H9 (cell line): ENCODE results near the gene WIPI1. TPM values are rescaled to one million over a fixed set of nuclear protein-coding genes. Genes with fewer than 3 reads are reported as not detected.

Experiments
- DNase-seq: peaks from one replicate; pipeline ENCODE4 v3.0.0-alpha.2; 2017
- H2AFZ ChIP-seq: one replicate; pipeline ENCODE4 v1.6.1; 2013; ENCODE audit warnings: mild to moderate bottlenecking, low read length, control low read depth, moderate library complexity
- H2AK5ac ChIP-seq: 2 replicates; pipeline ENCODE4 v1.6.1; 2013; ENCODE audit warnings: low read length, control low read depth, mixed read lengths; ENCODE audit not compliant: insufficient read length
- H2BK120ac ChIP-seq: one replicate; pipeline ENCODE4 v1.6.1; 2013; ENCODE audit warnings: low read depth, mild to moderate bottlenecking, low read length, control low read depth, inconsistent platforms; ENCODE audit not compliant: poor library complexity, severe bottlenecking
- H2BK12ac ChIP-seq: 2 replicates; pipeline ENCODE4 v1.6.1; 2013; ENCODE audit warnings: low read length, control low read depth, mixed read lengths, low read depth; ENCODE audit not compliant: insufficient read length
- H2BK15ac ChIP-seq: 2 replicates; pipeline ENCODE4 v1.6.1; 2013; ENCODE audit warnings: low read depth, low read length, control low read depth
- H2BK20ac ChIP-seq: one replicate; pipeline ENCODE4 v1.6.1; 2013; ENCODE audit warnings: low read depth, mild to moderate bottlenecking, low read length, control low read depth, inconsistent platforms; ENCODE audit not compliant: poor library complexity, severe bottlenecking
- H2BK5ac ChIP-seq: 2 replicates; pipeline ENCODE4 v1.6.1; 2013; ENCODE audit warnings: low read length, control low read depth, mixed read lengths; ENCODE audit not compliant: insufficient read length
- H3K14ac ChIP-seq: 2 replicates; pipeline ENCODE4 v1.6.1; 2013; ENCODE audit warnings: low read length, control low read depth; ENCODE audit not compliant: insufficient read depth
- H3K18ac ChIP-seq: 2 replicates; pipeline ENCODE4 v1.6.1; 2013; ENCODE audit warnings: low read depth, mild to moderate bottlenecking, mixed read lengths, low read length, control low read depth; ENCODE audit not compliant: insufficient read length
- H3K23ac ChIP-seq: 2 replicates; pipeline ENCODE4 v1.6.1; 2013; ENCODE audit warnings: low read length, control low read depth, mixed read lengths, low read depth; ENCODE audit not compliant: insufficient read length
- H3K23me2 ChIP-seq: 2 replicates; pipeline ENCODE4 v1.6.1; 2013; ENCODE audit warnings: low read depth, mild to moderate bottlenecking, mixed read lengths, low read length, control low read depth; ENCODE audit not compliant: insufficient read length, poor library complexity, severe bottlenecking
- H3K27ac ChIP-seq: 2 replicates; pipeline ENCODE4 v1.5.1; 2013; ENCODE audit warnings: low read length, control low read depth, mixed read lengths, low read depth; ENCODE audit not compliant: insufficient read length
- H3K27me3 ChIP-seq: 2 replicates; pipeline ENCODE4 v1.6.1; 2013; ENCODE audit warnings: low read length, control low read depth, inconsistent platforms; ENCODE audit not compliant: insufficient read depth
- H3K4ac ChIP-seq: 2 replicates; pipeline ENCODE4 v1.6.1; 2013; ENCODE audit warnings: low read depth, mild to moderate bottlenecking, control low read depth, inconsistent platforms, low read length, moderate library complexity
- H3K4me1 ChIP-seq: 2 replicates; pipeline ENCODE4 v1.6.1; 2013; ENCODE audit warnings: low read length, control low read depth, inconsistent platforms; ENCODE audit not compliant: insufficient read depth
- H3K4me2 ChIP-seq: 2 replicates; pipeline ENCODE4 v1.6.1; 2013; ENCODE audit warnings: low read length, control low read depth, mixed read lengths; ENCODE audit not compliant: insufficient read length, insufficient read depth
- H3K56ac ChIP-seq: 2 replicates; pipeline ENCODE4 v1.6.1; 2013; ENCODE audit warnings: low read depth, mild to moderate bottlenecking, mixed read lengths, low read length, control low read depth; ENCODE audit not compliant: insufficient read length
- H3K79me1 ChIP-seq: 2 replicates; pipeline ENCODE4 v1.6.1; 2013; ENCODE audit warnings: low read depth, mild to moderate bottlenecking, moderate library complexity, low read length, control low read depth, inconsistent platforms; ENCODE audit not compliant: insufficient read depth, poor library complexity, severe bottlenecking
- H3K79me2 ChIP-seq: 2 replicates; pipeline ENCODE4 v1.6.1; 2013; ENCODE audit warnings: low read length, control low read depth, inconsistent platforms; ENCODE audit not compliant: insufficient read depth
- H3K9ac ChIP-seq: 2 replicates; pipeline ENCODE4 v1.6.1; 2013; ENCODE audit warnings: low read length, control low read depth, mixed read lengths; ENCODE audit not compliant: insufficient read length; ENCODE audit errors: extremely low read depth
- H3K9me3 ChIP-seq: one replicate; pipeline ENCODE4 v1.6.1; 2013; ENCODE audit warnings: low read depth, low read length, inconsistent platforms; ENCODE audit not compliant: control insufficient read depth
- H3T11ph ChIP-seq: one replicate; pipeline ENCODE4 v1.6.1; 2013; ENCODE audit warnings: mild to moderate bottlenecking, low read length, control low read depth, inconsistent platforms
- H4K20me1 ChIP-seq: one replicate; pipeline ENCODE4 v1.6.1; 2013; ENCODE audit not compliant: control insufficient read depth, insufficient read length, insufficient read depth
- H4K5ac ChIP-seq: 2 replicates; pipeline ENCODE4 v1.6.1; 2013; ENCODE audit warnings: low read depth, mild to moderate bottlenecking, mixed read lengths, low read length, control low read depth; ENCODE audit not compliant: insufficient read length
- H4K8ac ChIP-seq: replicated peaks from 2 replicates; pipeline ENCODE4 v1.6.1; 2013; ENCODE audit warnings: low read length, control low read depth, mixed read lengths, low read depth; ENCODE audit not compliant: insufficient read length
- H4K91ac ChIP-seq: 2 replicates; pipeline ENCODE4 v1.6.1; 2013; ENCODE audit warnings: low read depth, mild to moderate bottlenecking, moderate library complexity, mixed read lengths, low read length, control low read depth; ENCODE audit not compliant: insufficient read length
- H3K27ac Mint-ChIP-seq, 3 experiments: 2 replicates in 2 of 3; 3 replicates in 1 of 3; pipeline ENCODE4 v1.8.0; 2020 to 2021; ENCODE audit warnings: mixed read lengths in 3 of 3, mild to moderate bottlenecking in 1 of 3, moderate library complexity in 1 of 3
- H3K27me3 Mint-ChIP-seq: 2 replicates; pipeline ENCODE4 v1.8.0; 2021; ENCODE audit warnings: low read depth, mild to moderate bottlenecking, moderate library complexity, mixed read lengths
- H3K36me3 Mint-ChIP-seq, 3 experiments: 2 replicates in 2 of 3; 3 replicates in 1 of 3; pipeline ENCODE4 v1.8.0; 2020 to 2021; ENCODE audit warnings: low read depth in 3 of 3, mixed read lengths in 3 of 3; ENCODE audit not compliant: insufficient read depth in 1 of 3
- H3K4me1 Mint-ChIP-seq, 2 experiments: 2 replicates each; pipeline ENCODE4 v1.8.0; 2020; ENCODE audit warnings: mixed read lengths in 2 of 2
- H3K4me3 Mint-ChIP-seq, 2 experiments: 2 replicates in 1 of 2; 3 replicates in 1 of 2; pipeline ENCODE4 v1.8.0; 2020 to 2021; ENCODE audit warnings: mild to moderate bottlenecking in 2 of 2, mixed read lengths in 2 of 2, moderate library complexity in 1 of 2
- H3K9me3 Mint-ChIP-seq, 2 experiments: 2 replicates in 1 of 2; 3 replicates in 1 of 2; pipeline ENCODE4 v1.8.0; 2020; ENCODE audit warnings: mild to moderate bottlenecking in 2 of 2, mixed read lengths in 2 of 2, moderate library complexity in 1 of 2
- CTCF ChIP-seq: fragments of 200-600 bp; sonication (generic); conservative IDR thresholded peaks from 3 replicates; pipeline ENCODE4 v1.8.0; 2021; ENCODE audit warnings: antibody characterized with exemption, mild to moderate bottlenecking
- WGBS: extraction: QIAGEN DNeasy Blood & Tissue Kit; methylation state at CpG from one replicate; pipeline ENCODE4 v1.1.7; 2013; ENCODE audit warnings: missing lambda C conversion rate, low lambda C conversion rate, mixed read lengths; ENCODE audit not compliant: insufficient read length; ENCODE audit errors: extremely low coverage; 5-methylcytosine and 5-hydroxymethylcytosine counted together
- total RNA-seq: library from RNA; stranded (reverse); gene quantifications from 2 replicates; pipeline ENCODE4 v1.2.1, GENCODE V29; 2021

The WIPI1 gene
- total RNA-seq, 1 experiment from 2014 or later = 15.4 TPM

DNA sequence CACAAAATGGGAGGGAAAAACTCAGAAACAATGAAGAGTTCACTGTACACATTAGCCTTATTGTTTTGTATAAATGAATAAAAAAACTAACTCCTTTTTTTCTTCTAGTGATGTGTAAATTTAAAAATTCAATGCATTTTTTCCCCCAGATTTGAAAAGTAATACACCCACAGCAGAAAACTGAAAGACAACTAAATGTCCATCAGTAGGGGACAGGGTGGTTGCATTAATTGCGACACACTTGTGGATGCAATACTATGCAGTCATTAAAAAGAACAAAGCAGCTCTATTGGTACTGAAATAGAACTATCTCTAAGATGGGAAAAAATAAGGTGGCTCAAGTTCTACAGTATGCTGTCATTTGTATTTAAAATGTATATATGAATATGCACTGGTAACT lies 13.7 kb upstream of the WIPI1 start:
- Histone ChIP-seq H3K4ac (no peak overlapping the region), H3K9ac (no peak overlapping the region), H3K23me2 (no peaks in the 10 kb centered on the region), H3K79me1 (no peaks in the 10 kb centered on the region), H2BK12ac (no peak overlapping the region), H3K4me1 (no peaks in the 10 kb centered on the region), H3K27me3 (no peaks in the 10 kb centered on the region), H4K8ac (no peak overlapping the region), H3T11ph (no peak overlapping the region), H2AFZ (no peak overlapping the region), H2BK20ac (no peak overlapping the region), H3K18ac (no peak overlapping the region), H2BK120ac (no peak overlapping the region), H4K5ac (no peak overlapping the region), H2BK5ac (no peak overlapping the region), H3K79me2 (no peaks in the 10 kb centered on the region), H3K56ac (no peak overlapping the region), H3K14ac (no peak overlapping the region), H4K91ac (no peak overlapping the region), H2BK15ac (no peak overlapping the region), H3K23ac (no peak overlapping the region), H3K9me3 (no peaks in the 10 kb centered on the region), H3K4me2 (no peak overlapping the region), H3K27ac (no peak overlapping the region), H4K20me1 (no peaks in the 10 kb centered on the region), H2AK5ac (no peak overlapping the region)
- Mint-ChIP-seq H3K27ac (no peak overlapping the region), H3K4me3 (no peak overlapping the region), H3K4me1 (peaks cover 0 to 1% of the 10 kb centered on the region in 2 experiments; a peak in 3 of 4 replicates), H3K36me3 (no peaks in the 10 kb centered on the region), H3K9me3 (no peaks in the 10 kb centered on the region), H3K27me3 (no peaks in the 10 kb centered on the region; the same call in 1 of the 2 replicates)
- no peak for DNase-seq
- no peak for TF ChIP-seq CTCF
- WGBS = no CpG with 5 or more reads among the region's 1 CpG
